HG03571 (cell line): ENCODE results near the gene UNC5B.

Source experiments
- ATAC-seq: cut with Tn5 transposase; IDR thresholded peaks from one replicate; pipeline ENCODE4 v1.9.1; 2021; ENCODE audit not compliant: unreplicated experiment

UNC5B gene

GRCh38 chr10:71212318-71213126 is at the start of gene UNC5B:
UNC5B (plus strand) TSS chr10:71212570; CDS start chr10:71212986, 416 bp downstream.
- ATAC-seq: no peak

- ATAC-seq: no peak
Observed at GRCh38 chr10:71173466-71173865, 38.9 kb upstream of the UNC5B start.

DNA sequence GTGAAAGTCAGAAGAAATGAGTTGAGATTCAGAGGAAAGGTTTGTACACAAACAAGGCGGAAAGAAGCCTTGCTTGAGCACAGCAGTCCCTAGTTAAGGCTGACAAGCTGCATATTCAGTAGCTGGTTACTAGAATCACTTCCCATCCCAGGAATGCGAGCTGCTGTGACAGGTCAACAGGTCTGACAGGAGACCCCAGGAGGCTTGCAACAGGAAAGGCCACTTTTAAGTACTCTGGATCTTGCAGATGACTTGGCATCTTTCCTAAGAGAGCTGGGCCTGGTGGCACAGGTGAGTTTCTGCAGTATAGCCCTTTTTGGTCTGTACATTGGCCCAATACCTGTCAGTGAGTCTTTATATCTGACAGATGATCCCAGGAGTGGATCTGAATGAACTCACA is 35.7 kb upstream of the UNC5B start:
- no peak for ATAC-seq

- no peak for ATAC-seq
Observed at GRCh38 chr10:71177651-71178199, 34.6 kb upstream of the UNC5B start.

DNA sequence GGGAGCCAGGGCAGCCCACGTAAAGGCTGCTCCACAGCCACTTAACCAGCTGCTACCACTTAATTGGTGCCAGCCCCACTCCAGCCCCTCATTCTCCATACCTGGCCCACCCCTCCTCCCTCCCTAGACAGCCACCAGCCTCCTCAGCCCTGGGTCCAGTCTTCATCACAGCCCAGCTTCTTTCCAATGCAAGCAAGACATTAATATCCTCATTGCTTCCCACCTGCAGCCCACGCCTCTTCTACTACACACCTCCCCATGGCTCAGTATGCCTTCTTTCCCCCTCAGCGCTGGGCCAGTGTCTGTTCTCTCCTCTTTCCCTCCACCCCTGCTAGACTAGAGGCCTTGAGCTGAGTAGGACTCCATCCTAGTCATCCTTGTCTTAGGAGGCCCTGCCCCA is 33.5 kb upstream of the UNC5B start:
- no peak for ATAC-seq

DNA sequence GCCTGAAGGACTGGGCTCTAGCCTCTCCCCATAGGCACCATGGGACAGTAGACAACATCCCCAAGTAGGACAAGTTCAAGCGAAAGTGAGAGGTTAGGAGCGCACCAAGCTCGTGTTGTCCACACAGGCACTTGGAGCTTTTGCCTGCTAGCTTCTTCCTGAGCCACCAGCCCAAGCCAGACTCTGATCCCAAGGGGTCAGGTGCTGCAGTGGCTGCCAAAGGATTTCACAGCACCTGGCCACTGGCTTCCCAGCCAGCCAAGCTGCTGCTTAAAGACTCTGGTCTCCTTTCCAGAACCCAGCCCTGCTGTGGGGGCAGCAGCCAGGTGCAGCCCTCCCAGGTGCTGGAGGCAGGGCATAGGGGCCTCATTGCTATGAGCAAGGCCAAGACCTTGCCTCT is 33.0 kb upstream of the UNC5B start:
- ATAC-seq: no peak

- ATAC-seq: no peak
Observed at GRCh38 chr10:71184421-71184820, 27.9 kb upstream of the UNC5B start.

DNA sequence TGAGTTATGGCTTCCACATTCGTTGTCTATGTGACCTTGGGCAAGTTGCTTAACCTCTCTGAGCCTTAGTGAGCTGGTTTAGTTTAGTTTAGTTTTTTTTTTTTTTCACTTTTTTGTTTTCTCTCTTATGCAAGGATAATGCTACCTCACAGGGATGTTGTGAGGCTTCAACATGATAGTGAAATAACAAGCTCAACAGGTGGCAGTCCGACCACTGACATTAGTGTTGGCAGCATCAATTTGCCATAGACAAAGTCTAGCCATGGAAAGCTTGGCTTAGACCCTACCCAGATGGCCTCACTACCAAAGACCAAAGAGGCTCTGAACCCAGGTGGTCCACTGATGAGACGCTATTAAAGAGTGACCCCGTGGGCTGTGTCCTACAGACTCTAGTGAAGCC is 27.2 kb upstream of the UNC5B start:
- no peak for ATAC-seq

GRCh38 chr10:71187197-71187596 is 25.2 kb upstream of the UNC5B start:
- no peak for ATAC-seq

DNA sequence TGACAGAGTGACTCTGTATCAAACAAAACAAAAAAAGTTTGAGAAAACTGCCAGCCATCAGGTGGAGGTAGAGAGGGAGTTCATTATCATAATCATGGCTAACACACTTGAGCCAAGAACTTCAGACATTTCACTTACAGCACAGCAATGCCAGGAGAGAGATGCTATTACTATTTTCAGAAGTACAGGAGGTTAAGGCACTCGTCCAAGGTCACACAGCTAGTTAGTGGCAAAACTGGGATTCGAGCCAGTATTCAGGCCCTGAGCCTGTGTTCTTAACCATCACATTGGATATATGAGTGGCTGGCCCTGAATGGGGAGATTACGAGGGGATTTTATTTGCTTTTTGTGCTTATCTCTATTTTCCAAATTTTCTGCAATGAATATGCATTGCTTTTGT is 24.8 kb upstream of the UNC5B start:
- ATAC-seq: no peak

DNA sequence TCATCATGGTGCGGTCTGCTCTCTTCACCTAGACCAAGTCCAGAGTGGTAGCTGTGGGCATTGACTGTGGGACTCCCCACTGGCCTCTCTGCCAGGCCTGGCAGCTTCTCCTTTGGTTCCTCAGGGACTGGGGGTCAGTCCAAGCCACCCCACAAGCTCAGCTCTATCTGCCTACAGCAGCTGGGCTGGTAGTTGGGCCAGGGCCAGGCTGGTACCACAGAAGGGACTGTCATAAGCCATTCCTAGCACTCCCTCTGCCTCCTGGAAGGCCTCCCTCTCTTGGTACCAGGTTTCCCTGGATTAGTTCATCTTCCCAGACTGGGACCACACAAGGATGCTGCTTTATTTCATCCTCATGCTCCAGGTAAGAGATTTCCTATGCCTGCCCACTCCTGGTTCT is 24.2 kb upstream of the UNC5B start:
- ATAC-seq: no peak

GRCh38 chr10:71191019-71191418 is 21.4 kb upstream of the UNC5B start:
- ATAC-seq: no peak

GRCh38 chr10:71191551-71192076 is 20.8 kb upstream of the UNC5B start:
- no peak for ATAC-seq

DNA sequence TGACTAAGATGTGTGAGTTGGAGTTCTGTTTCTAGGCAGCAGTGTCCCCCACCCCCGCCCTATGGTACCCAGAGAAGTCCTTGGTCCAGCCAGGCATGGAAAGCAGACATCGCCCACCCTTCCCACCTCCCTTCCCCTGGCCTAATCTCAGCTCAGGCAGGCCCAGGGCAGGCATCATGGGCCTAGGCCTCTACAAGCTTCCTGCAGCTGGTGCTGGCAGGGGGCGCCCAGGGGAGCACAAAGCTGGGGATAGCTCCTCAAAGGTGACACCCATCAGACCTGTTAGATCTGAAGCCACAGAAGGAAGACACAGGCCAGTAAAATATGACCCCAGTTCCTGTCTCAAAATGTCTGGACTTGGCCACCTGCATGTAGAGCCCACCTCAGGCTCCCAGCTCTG is 18.9 kb upstream of the UNC5B start:
- no peak for ATAC-seq

- ATAC-seq: no peak
Observed at GRCh38 chr10:71197955-71198354, 14.4 kb upstream of the UNC5B start.

DNA sequence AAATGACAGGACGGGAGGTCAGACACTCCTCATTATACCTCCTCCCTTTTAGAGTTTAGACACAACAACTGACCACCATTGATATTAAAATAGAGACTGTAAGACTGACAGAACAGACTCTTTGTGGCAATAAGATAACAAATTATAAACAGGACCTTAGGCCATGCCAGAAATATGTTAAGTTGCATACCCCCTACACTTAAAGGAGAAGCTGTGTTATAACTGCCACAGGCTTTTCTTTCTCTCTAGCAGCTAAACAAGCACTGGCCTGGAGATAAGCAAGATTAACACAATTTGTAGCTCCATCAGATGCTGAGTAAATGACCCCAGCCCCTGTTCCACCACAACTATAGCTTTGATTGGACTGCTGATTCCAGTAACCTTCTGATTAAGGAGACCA is 10.5 kb upstream of the UNC5B start:
- ATAC-seq: no peak

- ATAC-seq: no peak
Observed at GRCh38 chr10:71202314-71202713, 10.1 kb upstream of the UNC5B start.

DNA sequence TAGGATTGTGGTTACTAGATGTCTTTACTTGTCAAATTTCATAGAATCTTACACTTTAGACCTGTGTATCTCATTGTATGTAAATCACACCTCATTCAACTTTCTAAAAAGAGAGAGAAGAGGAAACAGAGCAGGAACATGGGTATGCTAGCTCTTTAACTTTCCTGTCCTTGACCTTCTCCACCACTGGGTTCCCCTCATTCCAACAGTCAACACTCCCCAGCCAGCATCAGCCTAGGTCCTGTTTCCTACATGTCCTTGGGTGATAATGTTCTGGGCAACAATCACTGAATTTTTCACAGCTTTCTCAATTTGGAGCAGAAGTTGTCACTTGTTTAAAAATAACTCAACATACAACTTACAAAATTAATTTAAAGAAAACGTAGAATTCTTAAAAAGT is 9.2 kb upstream of the UNC5B start:
- no peak for ATAC-seq

DNA sequence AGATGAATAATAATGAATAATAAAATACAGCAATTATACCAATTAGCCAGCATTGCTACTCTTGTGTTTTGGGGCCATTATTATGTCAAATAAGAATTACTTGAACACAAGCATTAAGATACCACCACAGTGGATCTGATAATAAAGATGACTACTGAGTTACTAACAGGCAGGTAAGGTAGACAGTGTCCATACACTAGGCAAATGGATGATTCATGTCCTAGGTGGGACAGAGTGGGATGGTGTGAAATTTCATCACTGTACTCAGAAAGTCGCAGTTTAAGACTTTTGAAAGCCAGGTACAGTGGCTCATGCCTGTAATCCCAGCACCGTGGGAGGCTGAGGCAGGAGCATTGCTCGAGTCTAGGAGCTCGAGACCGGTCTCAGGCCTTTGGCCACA is 8.7 kb upstream of the UNC5B start:
- no peak for ATAC-seq

- ATAC-seq: no peak
Observed at GRCh38 chr10:71204746-71205145, 7.6 kb upstream of the UNC5B start.

DNA sequence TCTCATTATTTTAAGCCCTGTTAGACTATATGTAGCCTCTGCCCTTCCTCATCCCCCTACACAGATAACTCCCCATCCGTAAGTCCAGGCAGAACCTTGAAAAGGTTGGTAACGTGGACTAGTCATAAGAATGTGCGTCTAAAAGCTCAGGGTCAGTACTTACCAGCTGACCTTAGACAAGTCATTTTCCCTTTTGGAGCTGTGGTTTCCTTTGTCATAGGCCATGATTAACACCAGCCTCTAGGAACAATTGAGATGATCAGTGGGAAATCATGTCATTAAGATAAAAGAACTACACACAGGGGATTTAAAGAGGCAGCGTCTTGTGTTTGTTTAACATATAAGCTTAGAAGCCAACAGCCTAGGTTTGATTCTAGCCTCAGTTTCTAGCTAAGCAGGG is 6.9 kb upstream of the UNC5B start:
- ATAC-seq: no peak

DNA sequence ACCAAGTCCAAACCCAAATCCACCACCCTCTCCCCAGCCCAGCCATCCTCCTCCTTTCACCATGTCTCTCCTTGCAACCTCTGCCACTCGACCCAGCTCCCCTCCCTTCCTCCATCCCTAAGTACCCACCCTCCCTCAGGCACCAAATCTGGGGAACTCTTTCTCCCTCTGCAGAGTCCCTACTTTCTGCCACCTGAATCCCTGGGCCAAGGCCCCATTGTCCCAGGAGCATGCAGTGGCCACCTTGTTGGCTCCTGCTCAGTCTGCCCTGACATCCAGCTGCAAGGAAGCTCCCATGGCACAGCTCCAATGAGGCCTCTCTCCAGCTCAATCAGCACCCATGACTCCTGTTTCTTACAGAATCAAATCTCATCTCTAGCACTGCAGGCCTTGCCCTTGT is 5.5 kb upstream of the UNC5B start:
- ATAC-seq: no peak

DNA sequence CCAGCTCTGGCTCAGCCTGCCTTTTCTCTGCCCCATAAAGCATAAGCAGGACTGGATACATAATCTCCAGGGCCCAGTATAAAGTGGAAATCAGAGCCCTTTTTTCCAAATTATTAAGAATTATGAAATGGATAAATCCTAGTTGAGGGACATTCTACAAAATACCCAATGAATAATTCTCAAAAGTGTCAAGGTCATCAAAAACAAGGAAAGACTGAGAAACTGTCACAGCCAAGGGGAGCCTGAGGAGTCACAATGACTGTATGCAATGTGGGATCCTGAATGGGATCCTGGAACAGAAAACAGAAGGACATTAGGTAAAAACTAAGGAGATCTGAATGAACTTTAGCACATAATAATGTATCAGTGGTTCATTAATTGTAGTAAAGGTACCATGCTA is 4.8 kb upstream of the UNC5B start:
- ATAC-seq: no peak
